Right lobe of liver (tissue), 6 donors: ENCODE results near the gene TRIP6. TPM values are rescaled to one million over a fixed set of nuclear protein-coding genes. Genes with fewer than 3 reads are reported as not detected.
A peak's percentile ranks its signal among the peaks of the same experiment; 100 is the strongest.

Experiments used
- ATAC-seq, 4 donors: fragments of 200-7000 bp; cut with Tn5 transposase; one replicate each; pipeline ENCODE4 v1.9.1; 2020; ENCODE audit warnings: mild to moderate bottlenecking in 4 of 4, moderate library complexity in 4 of 4
- DNase-seq, 3 donors: peaks; one replicate each; pipeline ENCODE4 v3.0.0-alpha.2; 2020
- H3K27ac ChIP-seq, 3 donors: fragments of 200-600 bp; one replicate each; pipeline ENCODE4 v1.8.0; 2022
- H3K27me3 ChIP-seq, 2 donors: fragments of 200-600 bp; one replicate each; pipeline ENCODE4 v1.8.0; 2022
- H3K36me3 ChIP-seq, 4 donors: fragments of 200-600 bp; sonication (generic) in 1 of 4; one replicate each; pipeline versions ENCODE4 v1.5.1 to v1.8.0; 2017 to 2022; ENCODE audit warnings: control low read depth in 1 of 4
- H3K4me1 ChIP-seq, 4 donors: fragments of 200-600 bp; sonication (generic) in 1 of 4; one replicate each; pipeline versions ENCODE4 v1.5.1 to v1.8.0; 2017 to 2022; ENCODE audit warnings: control low read depth in 1 of 4
- H3K4me3 ChIP-seq, 3 donors: fragments of 200-600 bp; one replicate each; pipeline ENCODE4 v1.8.0; 2022
- H3K9me3 ChIP-seq, 4 donors: fragments of 200-600 bp; sonication (generic) in 1 of 4; one replicate each; pipeline versions ENCODE4 v1.5.1 to v1.8.0; 2017 to 2022; ENCODE audit warnings: control low read depth in 1 of 4
- CTCF ChIP-seq, 4 donors: fragments of 200-600 bp in 3 of 4; fragments of 450-650 bp in 1 of 4; IDR thresholded peaks; one replicate each; pipeline versions ENCODE4 v1.5.1 to v1.8.0; 2016 to 2022; ENCODE audit warnings: antibody characterized with exemption in 4 of 4, mild to moderate bottlenecking in 2 of 4
- POLR2A ChIP-seq: fragments of 450-650 bp; IDR thresholded peaks from one replicate; pipeline ENCODE4 v1.6.1; 2017; ENCODE audit warnings: antibody characterized with exemption, mild to moderate bottlenecking
- WGBS: methylation state at CpG from one replicate; pipeline ENCODE4 v1.1.6; 2018; ENCODE audit warnings: low coverage, low lambda C conversion rate; ENCODE audit not compliant: insufficient coverage; ENCODE audit errors: missing lambda C conversion rate; 5-methylcytosine and 5-hydroxymethylcytosine counted together
- intact Hi-C, 2 donors: fragments of 100-400 bp; cut with DNase I; formaldehyde crosslinking; loops; one replicate each; pipeline versions ENCODE4 v1.11.2 to v1.14.1; 2022
- total RNA-seq, 6 experiments: library from RNA; depleted of rRNA in 2 of 6; stranded (reverse); fragments of >200 nt in 2 of 6; fragmentation: NEBNext Ultra II Directional in 3 of 6; extraction: Animal tissue kit (Norgen Biotek cat#: 25700) in 3 of 6; gene quantifications; one replicate each; pipeline versions ENCODE4 v1.1.0 to v1.2.4, GENCODE V29; 2016 to 2023
- donor health status: DM: no; HTN: yes; CAD: no.
- donor health status: DM: no; HTN: no; CAD: no.
- donor health status: DM: no; HTN: no; CAD: no.
- donor health status: DM: no; HTN: yes; CAD: no.
- donor health status: DM: no; HTN: yes; CAD: no.

TRIP6 gene
- total RNA-seq, 6 experiments from 2014 or later: 21.4 to 58.6 (median 43.2) TPM

- H3K9me3 ChIP-seq: no peaks in the 10 kb centered on the region
- H3K27ac ChIP-seq: peak overlapping the region; percentile 95 to 99 (median 96)
- ATAC-seq: no peak
Measured at GRCh38 chr7:100865938-100866728, 1.1 kb upstream of the TRIP6 start.

GRCh38 chr7:100866729-100867039 is 503 bp upstream of the TRIP6 start:
- TF ChIP-seq POLR2A (no peak), CTCF (IDR thresholded peaks at IDR 0.05) (no peak)

More at GRCh38 chr7:100865938-100866728, 1.1 kb upstream of the TRIP6 start:
- H3K36me3 ChIP-seq: peaks cover 0 to 11% (median 4%) of the 10 kb centered on the region in 4 donors
- intact Hi-C loops: no loop called here
- H3K4me1 ChIP-seq: peaks cover 0 to 28% (median 9%) of the 10 kb centered on the region in 4 donors
- no peak overlapping the region for H3K4me3 ChIP-seq
- 25% methylated on average over 14 of the region's 46 CpGs for WGBS
- peak in 1 of 3 donors; percentile 75 for DNase-seq
- TF ChIP-seq POLR2A (no peak), CTCF (IDR thresholded peaks at IDR 0.05) (no peak)
- no peaks in the 10 kb centered on the region for H3K27me3 ChIP-seq

GRCh38 chr7:100867776-100868485 is 744 bp downstream of the TRIP6 start:
- peak overlapping the region; percentile 87 to 99 (median 94) for H3K4me3 ChIP-seq
- peaks cover 0 to 29% (median 13%) of the 10 kb centered on the region in 4 donors for H3K36me3 ChIP-seq
- no peaks in the 10 kb centered on the region for H3K9me3 ChIP-seq
- H3K27me3 ChIP-seq: no peaks in the 10 kb centered on the region
- 2% methylated on average over 9 of the region's 27 CpGs for WGBS
- peak overlapping the region; percentile 95 to 99 (median 96) for H3K27ac ChIP-seq
- peaks cover 0 to 27% (median 9%) of the 10 kb centered on the region in 4 donors for H3K4me1 ChIP-seq
- DNase-seq (peak; percentile 62 to 80 (median 78)), ATAC-seq (peak; percentile 45 to 70 (median 58))
- intact Hi-C loops: no loop called here
- TF ChIP-seq CTCF (IDR thresholded peaks at IDR 0.05) (no peak), POLR2A (peak; percentile 42)

More at GRCh38 chr7:100866729-100867039, 503 bp upstream of the TRIP6 start:
- DNase-seq (no peak), ATAC-seq (no peak)
- peaks cover 0 to 16% (median 7%) of the 10 kb centered on the region in 4 donors for H3K36me3 ChIP-seq
- intact Hi-C loops: no loop called here
- no peaks in the 10 kb centered on the region for H3K27me3 ChIP-seq
- H3K27ac ChIP-seq: peak overlapping the region; percentile 95 to 99 (median 96)
- no peaks in the 10 kb centered on the region for H3K9me3 ChIP-seq
- no CpG with 5 or more reads among the region's 5 CpGs for WGBS
- peak overlapping the region; percentile 87 to 99 (median 94) for H3K4me3 ChIP-seq
- peaks cover 0 to 28% (median 9%) of the 10 kb centered on the region in 4 donors for H3K4me1 ChIP-seq

GRCh38 chr7:100873599-100874299 is 6.6 kb downstream of the TRIP6 start:
- H3K4me1 ChIP-seq: peaks cover 0 to 25% (median 8%) of the 10 kb centered on the region in 4 donors
- no peak for ATAC-seq

More at GRCh38 chr7:100873599-100874299, 6.6 kb downstream of the TRIP6 start:
- intact Hi-C loops: no loop called here
- no peak for DNase-seq
- WGBS: 72% methylated on average over 6 of the region's 10 CpGs
- Histone ChIP-seq H3K27me3 (no peaks in the 10 kb centered on the region), H3K4me3 (no peak overlapping the region), H3K36me3 (peaks cover 0 to 37% (median 18%) of the 10 kb centered on the region in 4 donors), H3K27ac (no peak overlapping the region), H3K9me3 (no peaks in the 10 kb centered on the region)
- TF ChIP-seq POLR2A (no peak), CTCF (IDR thresholded peaks at IDR 0.05) (no peak)
